ENCODE results near the gene RADIL. TPM values are rescaled to one million over a fixed set of nuclear protein-coding genes. Genes with fewer than 3 reads are reported as not detected.

Gene RADIL
- total and polyA plus RNA-seq, 2 of the 13 experiments (the other 11 are each of a cell fraction or from before 2014, with no cell fraction given), result 0.05 to 0.09 TPM

- Histone ChIP-seq H3K4me3 (replicated peaks in 1 of 3; ENCODE audit: insufficient read depth in 1 of 3, low read depth in 2 of 3, low read length in 3 of 3) (no peak overlapping the region), H3K79me2 (ENCODE audit: insufficient read depth, low read length) (no peaks in the 10 kb centered on the region), H3K27ac (ENCODE audit: extremely low read length, insufficient read depth, low read length) (no peak overlapping the region), H3K4me1 (ENCODE audit: insufficient read depth, low read length) (no peaks in the 10 kb centered on the region), H3K9ac (ENCODE audit: insufficient read depth, low read depth, low read length) (no peak overlapping the region), H4K20me1 (ENCODE audit: insufficient read depth, low read length) (no peaks in the 10 kb centered on the region), H3K4me2 (ENCODE audit: low read depth, low read length) (no peak overlapping the region), H3K27me3 (ENCODE audit: control insufficient read depth in 1 of 2, insufficient read depth in 2 of 2, low read length in 2 of 2) (no peaks in the 10 kb centered on the region), H2AFZ (ENCODE audit: low read length) (no peak overlapping the region), H3K36me3 (replicated peaks in 1 of 2; ENCODE audit: control insufficient read depth in 1 of 2, insufficient read depth in 2 of 2, low read length in 2 of 2) (peaks cover 17 to 70% of the 10 kb centered on the region in 2 experiments), H3K9me3 (ENCODE audit: low read length) (no peaks in the 10 kb centered on the region)
- intact Hi-C loops (cut with micrococcal nuclease; ENCODE audit: unreplicated experiment), result no loop called here
- 98% methylated on average over 26 of the region's 26 CpGs for WGBS (ENCODE audit: low lambda C conversion rate)
- in situ Hi-C loops (cut with HindIII; ENCODE audit: extremely low pct_ligation_motif_present, low pct_unique_long_range_greater_than_20kb), result loop anchor here (25.0 kb wide), 1 partner anchor 149 kb away; no protein-coding TSS in a partner anchor
- no TSS peak for BruUV-seq (replicated peaks)
- TF ChIP-seq SRY (CRISPR knock-in tag; IDR thresholded peaks at IDR 0.05), result no peak
- TF ChIP-seq RERE (CRISPR knock-in tag; IDR thresholded peaks at IDR 0.05; ENCODE audit: low read depth), result no peak
- no peak for TF ChIP-seq ZNF775 (CRISPR knock-in tag; IDR thresholded peaks at IDR 0.05; ENCODE audit: borderline replicate concordance)
- TF ChIP-seq SNAI1 (CRISPR knock-in tag; IDR thresholded peaks at IDR 0.05; ENCODE audit: borderline replicate concordance), result no peak
- no peak for TF ChIP-seq IKZF1 (IDR thresholded peaks at IDR 0.05)
- TF ChIP-seq XRCC5 (optimal IDR thresholded peaks at IDR 0.05; ENCODE audit: low read length), result no peak
- TF ChIP-seq KLF16 (CRISPR knock-in tag; IDR thresholded peaks at IDR 0.05), result no peak
- no peak for TF ChIP-seq NCOA2 (CRISPR knock-in tag; IDR thresholded peaks at IDR 0.05)
- ChIA-PET CTCF (ENCODE audit: low intra/inter-chr PET ratio, low total read pairs) (no interaction called here), POLR2A (no interaction called here)
- DNase-seq (ENCODE audit: low spot score) (no peak), FAIRE-seq (no peak), ATAC-seq (no peak)
Measured at GRCh38 chr7:4760952-4761351, 122.6 kb downstream of the RADIL start.
